HL-60 (cell line): ENCODE measurements around the gene NT5DC2.

Experiments
- DNase-seq, 2 experiments: peaks; one replicate each; pipeline ENCODE4 v3.0.0-alpha.2; 2010 to 2020; ENCODE audit warnings: low read depth in 1 of 2, low spot score in 1 of 2
- H3K27ac ChIP-seq: fragments of 250-450 bp; sonication (Bioruptor Pico); replicated peaks from 2 replicates; pipeline ENCODE4 v1.5.1; 2020; ENCODE audit warnings: mild to moderate bottlenecking, moderate library complexity
- H3K27me3 ChIP-seq: fragments of 250-450 bp; sonication (Bioruptor Pico); 2 replicates; pipeline ENCODE4 v1.5.1; 2021; ENCODE audit warnings: mild to moderate bottlenecking, moderate library complexity; ENCODE audit not compliant: insufficient read depth, poor library complexity, severe bottlenecking
- H3K4me3 ChIP-seq: replicated peaks from 2 replicates; pipeline ENCODE4 v1.5.1; 2011; ENCODE audit warnings: mild to moderate bottlenecking, control low read depth, low read length; ENCODE audit not compliant: insufficient read depth
- CTCF ChIP-seq: IDR thresholded peaks from one replicate; pipeline ENCODE4 v1.5.1; 2011; ENCODE audit warnings: low read length, control low read depth, inconsistent platforms; ENCODE audit not compliant: insufficient read depth
- GABPA ChIP-seq: IDR thresholded peaks from 2 replicates; pipeline ENCODE4 v1.6.1; 2012; ENCODE audit warnings: low read depth
- POLR2AphosphoS5 ChIP-seq: IDR thresholded peaks from 2 replicates; pipeline ENCODE4 v1.6.1; 2012; ENCODE audit warnings: low read depth
- REST ChIP-seq: IDR thresholded peaks from 2 replicates; pipeline ENCODE4 v1.6.1; 2012; ENCODE audit warnings: low read depth; ENCODE audit not compliant: insufficient replicate concordance
- SPI1 ChIP-seq: IDR thresholded peaks from 2 replicates; pipeline ENCODE4 v1.6.1; 2012; ENCODE audit warnings: low read depth, mild to moderate bottlenecking, borderline replicate concordance

Gene NT5DC2

GRCh38 chr3:52554026-52554755 is 20.5 kb upstream of the NT5DC2 start:
- DNase-seq: no peak
- no peaks in the 10 kb centered on the region for H3K27me3 ChIP-seq
- no peak overlapping the region for H3K4me3 ChIP-seq
- TF ChIP-seq REST (no peak), POLR2AphosphoS5 (no peak), CTCF (no peak), SPI1 (no peak), GABPA (no peak)
- no peak overlapping the region for H3K27ac ChIP-seq

GRCh38 chr3:52552089-52552488 is 18.4 kb upstream of the NT5DC2 start:
- no peak overlapping the region for H3K27ac ChIP-seq
- DNase-seq: no peak
- H3K27me3 ChIP-seq: no peaks in the 10 kb centered on the region
- no peak for TF ChIP-seq REST
- TF ChIP-seq GABPA: no peak
- TF ChIP-seq SPI1: no peak
- no peak for TF ChIP-seq POLR2AphosphoS5
- no peak for TF ChIP-seq CTCF
- no peak overlapping the region for H3K4me3 ChIP-seq

- Histone ChIP-seq H3K4me3 (no peak overlapping the region), H3K27ac (no peak overlapping the region), H3K27me3 (no peaks in the 10 kb centered on the region)
- no peak for DNase-seq
- TF ChIP-seq SPI1 (no peak), CTCF (no peak), GABPA (no peak), POLR2AphosphoS5 (no peak), REST (no peak)
These were observed 17.5 kb upstream of the NT5DC2 start for GRCh38 chr3:52551118-52551517.
